HG03469 (cell line): ENCODE measurements around the gene HNRNPCL1.
"Not testable (repeated sequence)": the region's sequence is repeated elsewhere in the genome, so short reads cannot be mapped to it uniquely, and the experiment has no call there.

ENCODE experiments used
- ATAC-seq: cut with Tn5 transposase; IDR thresholded peaks from one replicate; pipeline ENCODE4 v1.9.1; 2021; ENCODE audit warnings: mild to moderate bottlenecking, moderate library complexity, moderate number of reproducible peaks; ENCODE audit not compliant: unreplicated experiment

HNRNPCL1 gene

DNA sequence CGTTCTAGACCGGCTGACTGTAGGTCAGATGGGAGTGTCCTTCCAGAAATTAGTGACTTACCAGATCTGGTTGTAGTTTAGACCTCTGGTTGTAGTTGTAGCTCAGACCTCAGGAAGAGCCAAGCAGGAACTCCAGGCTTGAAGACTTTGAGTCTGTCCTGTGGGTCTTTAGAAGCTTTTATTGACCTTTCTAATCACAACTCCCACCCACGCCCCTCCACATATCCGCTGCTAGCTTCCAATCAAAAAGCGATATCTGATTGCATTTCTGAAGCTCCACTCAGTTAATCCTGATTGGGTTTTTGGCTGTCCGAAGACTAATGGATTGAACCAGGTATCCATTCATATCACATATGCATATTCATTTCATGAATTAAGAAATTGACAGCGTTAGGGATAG is at the start of gene HNRNPCL1:
HNRNPCL1 (minus strand) TSS at position 101 of the 400 bp plus-strand sequence. CDS start 431 bp downstream, outside the sequence.
- ATAC-seq: not testable (repeated sequence)

- ATAC-seq: not testable (repeated sequence)
Observed at GRCh38 chr1:12898170-12898569, 49.6 kb upstream of the HNRNPCL1 start, which contains the start of gene PRAMEF10. TSS of gene PRAMEF10 (minus strand) at chr1:12898270. CDS start at chr1:12895847, 2,423 bp downstream.

DNA sequence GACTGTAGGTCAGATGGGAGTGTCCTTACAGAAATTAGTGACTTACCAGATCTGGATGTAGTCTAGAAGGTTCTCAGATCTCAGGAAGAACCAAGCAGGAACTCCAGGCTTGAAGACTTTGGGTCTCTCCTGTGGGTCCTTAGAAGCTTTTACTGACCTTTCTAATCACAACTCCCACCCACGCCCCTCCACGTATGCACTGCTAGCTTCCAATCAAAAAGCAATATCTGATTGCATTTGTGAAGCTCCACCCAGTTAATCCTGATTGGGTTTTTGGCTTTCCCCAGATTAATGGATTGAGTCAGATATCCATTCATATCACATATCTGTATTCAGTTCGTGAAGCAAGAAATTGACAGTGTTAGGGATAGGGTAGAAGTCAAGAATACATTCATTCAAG is 37.6 kb upstream of the HNRNPCL1 start, which contains the start of gene PRAMEF4:
PRAMEF4 (minus strand) TSS at position 101 of the 400 bp plus-strand sequence. CDS start 2,807 bp downstream, outside the sequence.
- ATAC-seq: not testable (repeated sequence)

GRCh38 chr1:12878453-12878852 is 29.9 kb upstream of the HNRNPCL1 start:
- not testable (repeated sequence) for ATAC-seq

DNA sequence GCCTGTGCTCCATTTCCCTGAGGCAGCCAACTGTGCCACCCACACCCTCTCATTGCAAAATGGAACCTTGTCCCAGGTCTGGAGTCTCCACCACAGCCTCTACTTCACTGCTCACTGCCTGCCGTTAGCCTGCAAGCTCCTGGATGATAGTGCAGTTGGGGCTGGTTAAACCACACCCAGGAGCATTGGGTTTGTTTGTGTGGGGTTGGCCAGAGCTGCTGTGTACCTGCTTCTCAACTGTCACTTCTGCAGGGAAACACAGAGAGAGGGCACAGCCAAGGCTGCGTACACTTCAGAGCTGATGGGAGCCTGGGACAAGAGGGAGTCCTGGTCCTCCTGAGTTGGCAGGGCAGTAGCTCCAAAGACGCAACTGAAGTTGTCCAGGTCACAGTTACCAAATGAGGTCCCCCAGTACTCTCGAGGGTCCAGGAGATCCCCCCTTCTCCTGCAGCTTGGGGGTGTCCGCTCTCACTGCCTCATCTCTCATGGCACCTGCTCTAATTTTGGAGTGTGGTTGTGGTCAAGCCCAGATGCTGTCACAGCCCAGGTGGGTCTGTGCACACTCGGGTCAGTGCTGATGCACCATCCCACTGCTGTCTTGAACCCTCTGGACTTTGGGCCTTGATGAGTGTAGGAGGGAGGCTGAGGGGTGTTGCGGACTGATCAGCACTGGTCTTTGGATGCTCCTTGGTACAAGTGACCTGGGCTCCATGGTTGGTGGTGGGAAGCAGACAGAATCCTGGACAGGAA is 14.8 kb upstream of the HNRNPCL1 start:
- not testable (repeated sequence) for ATAC-seq

DNA sequence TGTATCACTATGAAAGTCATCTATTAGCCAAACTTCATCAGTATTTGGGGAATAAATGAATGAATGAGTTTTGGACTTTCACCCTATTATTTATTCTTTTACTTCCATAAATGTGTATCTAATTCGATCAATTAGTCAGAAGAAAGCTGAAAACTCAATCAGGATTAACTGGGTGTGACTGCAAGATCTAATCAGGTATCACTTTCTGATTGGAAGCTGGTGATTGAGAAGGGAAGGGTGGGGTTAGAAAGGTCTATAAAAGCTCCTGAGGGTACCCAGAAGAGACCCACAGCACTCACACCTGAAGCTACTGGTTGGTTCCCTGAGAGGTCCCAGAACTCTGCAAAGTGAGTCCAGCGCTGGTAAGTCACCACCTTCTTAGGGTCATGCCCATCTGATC is 8.3 kb upstream of the HNRNPCL1 start, which contains the start of gene PRAMEF2:
PRAMEF2 (plus strand) TSS at position 301 of the 400 bp plus-strand sequence. CDS start 1,924 bp downstream, outside the sequence.
- not testable (repeated sequence) for ATAC-seq

- no peak for ATAC-seq
Observed at GRCh38 chr1:12851779-12852178, 3.3 kb upstream of the HNRNPCL1 start.

GRCh38 chr1:12833251-12833650 is 15.3 kb downstream of the HNRNPCL1 start:
- ATAC-seq: not testable (repeated sequence)

DNA sequence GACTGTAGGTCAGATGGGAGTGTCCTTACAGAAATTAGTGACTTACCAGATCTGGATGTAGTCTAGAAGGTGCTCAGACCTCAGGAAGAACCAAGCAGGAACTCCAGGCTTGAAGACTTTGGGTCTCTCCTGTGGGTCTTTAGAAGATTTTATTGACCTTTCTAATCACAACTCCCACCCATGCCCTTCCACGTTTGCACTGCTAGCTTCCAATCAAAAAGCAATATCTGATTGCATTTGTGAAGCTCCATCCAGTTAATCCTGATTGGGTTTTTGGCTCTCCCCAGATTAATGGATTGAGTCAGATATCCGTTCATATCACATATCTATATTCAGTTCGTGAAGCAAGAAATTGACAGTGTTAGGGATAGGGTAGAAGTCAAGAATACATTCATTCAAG is 17.2 kb downstream of the HNRNPCL1 start, which contains the start of gene PRAMEF11:
PRAMEF11 (minus strand) TSS at position 101 of the 400 bp plus-strand sequence. CDS start 2,621 bp downstream, outside the sequence.
- ATAC-seq: not testable (repeated sequence)

- ATAC-seq: not testable (repeated sequence)
Observed at GRCh38 chr1:12819061-12819460, 29.5 kb downstream of the HNRNPCL1 start.

- no peak for ATAC-seq
Observed at GRCh38 chr1:12811409-12811784, 37.1 kb downstream of the HNRNPCL1 start.

DNA sequence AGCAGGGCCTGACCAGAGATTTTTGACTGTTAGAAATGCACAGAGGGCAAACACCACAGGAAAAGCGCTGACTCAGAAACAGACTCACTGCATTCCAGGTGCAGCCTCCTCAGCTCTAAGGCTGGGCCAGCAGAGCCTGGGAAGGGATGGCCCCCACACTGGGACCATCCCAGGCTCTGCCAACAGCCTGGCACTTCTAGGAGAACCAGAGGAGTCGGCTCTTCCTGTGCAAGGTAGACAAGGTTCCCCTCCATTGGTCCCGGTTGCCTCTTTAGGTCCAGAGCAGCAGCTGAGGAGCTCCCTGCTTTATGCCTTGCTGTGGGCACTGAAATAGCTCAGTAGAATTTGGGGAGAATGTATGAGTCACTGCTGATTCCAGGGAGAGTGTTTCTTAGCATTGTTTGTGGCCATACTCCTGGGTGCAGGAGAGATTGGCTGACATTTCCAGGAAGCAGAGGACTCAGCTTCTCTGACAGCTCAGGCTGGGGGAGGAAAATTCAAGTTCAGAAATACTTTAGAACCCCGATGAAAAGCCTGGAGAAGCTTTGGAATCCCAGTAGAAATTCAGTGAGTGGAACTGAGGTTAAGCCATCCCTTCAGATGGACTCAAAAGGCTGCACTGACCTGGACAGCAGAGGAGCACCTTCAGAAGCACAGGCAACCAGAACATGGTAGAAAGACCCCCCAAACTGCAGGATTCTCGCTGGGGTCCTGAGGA is 37.7 kb downstream of the HNRNPCL1 start:
- ATAC-seq: no peak

GRCh38 chr1:12809933-12810332 is 38.6 kb downstream of the HNRNPCL1 start:
- ATAC-seq: no peak

- no peak for ATAC-seq
Observed at GRCh38 chr1:12799730-12800129, 48.8 kb downstream of the HNRNPCL1 start.

DNA sequence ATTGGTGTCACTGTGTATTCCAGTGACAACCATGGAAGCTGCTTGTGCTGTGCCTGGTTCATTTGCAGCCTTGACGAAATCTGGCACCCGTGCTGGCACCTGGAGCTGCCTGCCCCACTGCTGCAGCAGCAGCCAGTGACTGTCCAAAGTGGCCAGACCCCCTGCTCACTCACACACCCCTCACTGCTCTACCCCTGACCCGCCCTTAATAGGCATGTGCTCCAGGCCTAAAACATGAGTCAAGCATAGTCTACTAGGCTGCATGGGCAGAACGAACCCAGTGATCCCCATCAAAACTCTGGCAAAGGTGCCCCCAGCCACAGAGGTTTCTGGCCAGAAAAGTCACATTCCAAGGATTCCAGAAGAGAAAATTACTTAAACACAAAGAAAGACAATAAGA is 49.6 kb downstream of the HNRNPCL1 start:
- ATAC-seq: no peak
